ENCODE data around the gene KRT20.
"Not testable (repeated sequence)": the region's sequence is repeated elsewhere in the genome, so short reads cannot be mapped to it uniquely, and the experiment has no call there.

Gene KRT20

GRCh38 chr17:40921026-40921425 is 36.0 kb upstream of the KRT20 start:
- no peaks in the 10 kb centered on the region for H3K9me3 ChIP-seq (ENCODE audit: control insufficient read depth, low read length)
- TF ChIP-seq, protein P1, sequence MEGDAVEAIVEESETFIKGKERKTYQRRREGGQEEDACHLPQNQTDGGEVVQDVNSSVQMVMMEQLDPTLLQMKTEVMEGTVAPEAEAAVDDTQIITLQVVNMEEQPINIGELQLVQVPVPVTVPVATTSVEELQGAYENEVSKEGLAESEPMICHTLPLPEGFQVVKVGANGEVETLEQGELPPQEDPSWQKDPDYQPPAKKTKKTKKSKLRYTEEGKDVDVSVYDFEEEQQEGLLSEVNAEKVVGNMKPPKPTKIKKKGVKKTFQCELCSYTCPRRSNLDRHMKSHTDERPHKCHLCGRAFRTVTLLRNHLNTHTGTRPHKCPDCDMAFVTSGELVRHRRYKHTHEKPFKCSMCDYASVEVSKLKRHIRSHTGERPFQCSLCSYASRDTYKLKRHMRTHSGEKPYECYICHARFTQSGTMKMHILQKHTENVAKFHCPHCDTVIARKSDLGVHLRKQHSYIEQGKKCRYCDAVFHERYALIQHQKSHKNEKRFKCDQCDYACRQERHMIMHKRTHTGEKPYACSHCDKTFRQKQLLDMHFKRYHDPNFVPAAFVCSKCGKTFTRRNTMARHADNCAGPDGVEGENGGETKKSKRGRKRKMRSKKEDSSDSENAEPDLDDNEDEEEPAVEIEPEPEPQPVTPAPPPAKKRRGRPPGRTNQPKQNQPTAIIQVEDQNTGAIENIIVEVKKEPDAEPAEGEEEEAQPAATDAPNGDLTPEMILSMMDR (IDR thresholded peaks at IDR 0.05): no peak
- H3K79me2 ChIP-seq: no peaks in the 10 kb centered on the region
- no peaks in the 10 kb centered on the region for H3K36me3 ChIP-seq (ENCODE audit: control insufficient read depth, insufficient read depth, low read length)
- H3K27me3 ChIP-seq (ENCODE audit: control insufficient read depth, insufficient read depth, low read length): no peaks in the 10 kb centered on the region
- H3K4me2 ChIP-seq (ENCODE audit: low read length): no peak overlapping the region
- no peaks in the 10 kb centered on the region for H3K4me1 ChIP-seq
- no peak overlapping the region for H3K9ac ChIP-seq
- H2AFZ ChIP-seq: no peak overlapping the region
- H3K27ac ChIP-seq: no peak overlapping the region
- no peak overlapping the region for H3K4me3 ChIP-seq (ENCODE audit: low read depth, low read length)

DNA sequence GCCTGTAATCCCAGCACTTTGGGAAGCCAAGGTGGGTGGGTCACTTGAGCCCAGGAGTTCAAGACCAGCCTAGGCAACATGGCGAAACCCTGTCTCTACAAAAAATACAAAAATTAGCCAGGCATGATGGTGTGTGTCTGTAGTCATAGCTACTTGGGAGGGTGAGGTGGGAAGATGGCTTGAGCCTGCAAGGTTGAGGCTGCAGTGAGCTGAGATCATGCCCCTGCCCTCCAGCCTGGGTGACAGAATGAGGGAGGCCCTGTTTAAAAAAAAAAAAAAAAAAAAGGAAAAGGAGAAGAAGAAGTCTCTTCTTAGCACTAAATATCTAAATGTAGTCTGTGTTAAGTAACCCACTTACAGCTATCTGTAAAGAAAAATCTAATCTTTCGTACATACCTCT is 32.1 kb upstream of the KRT20 start:
- not testable (repeated sequence) for H3K36me3 ChIP-seq (ENCODE audit: control insufficient read depth, insufficient read depth, low read length); H3K4me2 ChIP-seq (ENCODE audit: low read length); H3K4me1 ChIP-seq; H3K4me3 ChIP-seq (ENCODE audit: low read depth, low read length); H3K27ac ChIP-seq; H3K9ac ChIP-seq; H2AFZ ChIP-seq; H3K27me3 ChIP-seq (ENCODE audit: control insufficient read depth, insufficient read depth, low read length); H3K79me2 ChIP-seq; H3K9me3 ChIP-seq (ENCODE audit: control insufficient read depth, low read length)

- H3K9ac ChIP-seq: no peak overlapping the region
- no peaks in the 10 kb centered on the region for H3K4me1 ChIP-seq
- H3K9me3 ChIP-seq (ENCODE audit: control insufficient read depth, low read length): no peaks in the 10 kb centered on the region
- H3K27ac ChIP-seq: no peak overlapping the region
- no peak overlapping the region for H2AFZ ChIP-seq
- no peak overlapping the region for H3K4me3 ChIP-seq (ENCODE audit: low read depth, low read length)
- no peaks in the 10 kb centered on the region for H3K27me3 ChIP-seq (ENCODE audit: control insufficient read depth, insufficient read depth, low read length)
- TF ChIP-seq, protein P1 (IDR thresholded peaks at IDR 0.05): no peak
- no peaks in the 10 kb centered on the region for H3K36me3 ChIP-seq (ENCODE audit: control insufficient read depth, insufficient read depth, low read length)
- H3K4me2 ChIP-seq (ENCODE audit: low read length): no peak overlapping the region
- no peaks in the 10 kb centered on the region for H3K79me2 ChIP-seq
These were observed 31.3 kb upstream of the KRT20 start for GRCh38 chr17:40916366-40916765.

- no peaks in the 10 kb centered on the region for H3K27me3 ChIP-seq (ENCODE audit: control insufficient read depth, insufficient read depth, low read length)
- no peaks in the 10 kb centered on the region for H3K79me2 ChIP-seq
- H3K9ac ChIP-seq: no peak overlapping the region
- H2AFZ ChIP-seq: no peak overlapping the region
- no peak overlapping the region for H3K4me2 ChIP-seq (ENCODE audit: low read length)
- no peaks in the 10 kb centered on the region for H3K36me3 ChIP-seq (ENCODE audit: control insufficient read depth, insufficient read depth, low read length)
- peaks cover 4% of the 10 kb centered on the region for H3K4me1 ChIP-seq
- H3K9me3 ChIP-seq (ENCODE audit: control insufficient read depth, low read length): no peaks in the 10 kb centered on the region
- no peak overlapping the region for H3K27ac ChIP-seq
- TF ChIP-seq, protein P1 (IDR thresholded peaks at IDR 0.05): no peak
- H3K4me3 ChIP-seq (ENCODE audit: low read depth, low read length): no peak overlapping the region
These were observed 30.7 kb upstream of the KRT20 start for GRCh38 chr17:40915721-40916256.

DNA sequence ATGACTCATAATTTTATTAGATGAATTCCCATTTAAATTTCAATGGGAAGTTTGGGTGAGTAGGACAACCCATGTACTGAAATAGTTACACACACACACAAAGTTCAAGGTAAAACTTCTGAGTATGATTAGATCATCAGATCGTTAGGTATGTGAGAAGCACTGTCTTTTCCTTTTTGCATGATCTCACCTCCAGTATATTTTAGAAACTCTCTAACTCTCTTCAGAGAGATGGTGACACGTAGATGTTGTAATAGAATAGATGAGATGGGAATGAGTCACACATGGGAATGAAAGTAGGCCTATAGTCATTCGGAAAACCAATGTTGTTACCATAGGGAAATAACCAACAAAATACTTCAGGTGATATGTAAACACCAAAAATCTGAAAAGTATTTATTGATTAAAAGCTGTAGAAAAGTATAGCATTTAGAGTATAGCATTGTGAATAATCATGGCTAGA is 30.2 kb upstream of the KRT20 start:
- H3K4me1 ChIP-seq: peaks cover 6% of the 10 kb centered on the region
- TF ChIP-seq, protein P1 (IDR thresholded peaks at IDR 0.05): no peak
- H3K36me3 ChIP-seq (ENCODE audit: control insufficient read depth, insufficient read depth, low read length): no peaks in the 10 kb centered on the region
- H3K4me3 ChIP-seq (ENCODE audit: low read depth, low read length): no peak overlapping the region
- H3K27ac ChIP-seq: no peak overlapping the region
- no peaks in the 10 kb centered on the region for H3K79me2 ChIP-seq
- H2AFZ ChIP-seq: no peak overlapping the region
- no peaks in the 10 kb centered on the region for H3K9me3 ChIP-seq (ENCODE audit: control insufficient read depth, low read length)
- H3K27me3 ChIP-seq (ENCODE audit: control insufficient read depth, insufficient read depth, low read length): no peaks in the 10 kb centered on the region
- H3K9ac ChIP-seq: no peak overlapping the region
- H3K4me2 ChIP-seq (ENCODE audit: low read length): no peak overlapping the region
